ENCODE data around the gene BPNT1. TPM values are rescaled to one million over a fixed set of nuclear protein-coding genes. Genes with fewer than 3 reads are reported as not detected.

Gene BPNT1
- total RNA-seq, 1 donor from 2014 or later, result 22.8 TPM

DNA sequence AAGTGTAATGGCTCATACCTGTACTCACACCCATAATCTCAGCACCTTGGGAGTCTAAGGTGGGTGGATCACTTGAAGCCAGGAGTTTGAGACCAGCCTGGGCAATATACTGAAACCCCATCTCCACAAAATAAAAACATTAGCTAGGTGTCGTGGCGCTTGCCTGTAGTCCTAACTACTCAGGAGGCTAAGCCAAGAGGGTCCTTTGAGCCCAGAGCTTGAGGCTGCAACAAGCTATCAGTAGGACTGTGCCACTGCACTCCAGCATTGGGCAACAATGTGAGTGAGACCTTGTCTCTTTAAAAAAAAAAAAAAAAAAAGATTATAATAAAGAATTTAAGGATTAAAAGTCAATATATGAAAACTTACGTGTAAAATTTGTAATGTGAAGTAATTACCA is 11.7 kb downstream of the BPNT1 start:
- no peaks in the 10 kb centered on the region for H3K27me3 Mint-ChIP-seq
- intact Hi-C loops (cut with micrococcal nuclease), result no loop called here
- ChIA-PET CTCF (interaction anchor here (1.0 kb wide), 1 partner anchor 24 kb away, joined by 3 read pairs; no protein-coding TSS in a partner anchor), POLR2A (no interaction called here)
- peaks cover 3% of the 10 kb centered on the region for H3K4me1 Mint-ChIP-seq
- H3K9me3 Mint-ChIP-seq, result no peaks in the 10 kb centered on the region
- ATAC-seq (ENCODE audit: low read depth) (no peak), DNase-seq (no peak)
- H3K36me3 Mint-ChIP-seq (ENCODE audit: low read depth), result peaks cover 48% of the 10 kb centered on the region
- no peak overlapping the region for H3K4me3 Mint-ChIP-seq
- no peak overlapping the region for H3K27ac Mint-ChIP-seq
- TF ChIP-seq CTCF (IDR thresholded peaks at IDR 0.05), result no peak

DNA sequence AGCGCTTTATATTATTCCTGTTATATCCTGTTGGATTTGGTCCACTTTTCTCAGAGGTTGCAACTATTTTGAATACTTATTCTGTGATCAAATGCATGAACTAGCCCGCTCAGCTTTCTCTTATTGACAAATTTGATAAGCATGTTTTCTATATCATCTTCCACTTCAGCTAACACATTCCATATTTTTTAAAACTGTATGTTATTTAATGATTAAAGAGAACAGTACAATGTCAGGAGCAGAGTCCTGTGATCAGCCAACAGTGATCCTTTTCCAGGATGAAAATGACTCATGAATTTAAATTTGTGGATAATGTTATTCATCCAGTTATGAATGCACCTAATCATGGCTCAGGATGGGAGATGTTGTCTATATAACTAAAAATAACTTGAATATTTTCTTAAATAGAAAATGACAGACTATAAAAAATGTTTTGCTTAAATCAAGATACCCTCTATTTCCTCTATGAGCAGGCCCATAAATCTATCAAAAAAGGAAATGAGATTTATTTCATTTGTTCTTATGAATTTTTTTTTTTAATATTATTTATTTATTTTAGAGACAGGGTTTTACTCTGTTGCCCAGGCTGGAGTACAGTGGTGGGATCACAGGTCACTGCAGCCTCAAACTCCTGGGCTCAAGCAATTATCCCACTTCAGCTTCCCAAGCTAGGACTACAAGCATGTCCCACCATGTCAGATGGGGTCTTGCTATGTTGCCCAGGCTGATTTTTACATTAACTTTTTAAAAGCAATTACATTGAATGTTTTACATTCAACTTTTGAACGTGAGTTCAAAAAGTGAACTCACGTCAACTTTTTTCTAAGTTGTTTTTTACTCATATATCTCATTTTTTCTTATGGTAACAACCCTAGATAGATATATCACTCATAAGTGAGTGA is 12.5 kb downstream of the BPNT1 start:
- DNase-seq (no peak), ATAC-seq (ENCODE audit: low read depth) (no peak)
- ChIA-PET CTCF (interaction anchor here (1.0 kb wide), 1 partner anchor 24 kb away, joined by 3 read pairs; no protein-coding TSS in a partner anchor), POLR2A (no interaction called here)
- H3K27ac Mint-ChIP-seq, result no peak overlapping the region
- intact Hi-C loops (cut with micrococcal nuclease), result no loop called here
- peaks cover 3% of the 10 kb centered on the region for H3K4me1 Mint-ChIP-seq
- no peaks in the 10 kb centered on the region for H3K27me3 Mint-ChIP-seq
- no peak overlapping the region for H3K4me3 Mint-ChIP-seq
- no peaks in the 10 kb centered on the region for H3K9me3 Mint-ChIP-seq
- TF ChIP-seq CTCF (IDR thresholded peaks at IDR 0.05), result no peak
- H3K36me3 Mint-ChIP-seq (ENCODE audit: low read depth), result peaks cover 52% of the 10 kb centered on the region

DNA sequence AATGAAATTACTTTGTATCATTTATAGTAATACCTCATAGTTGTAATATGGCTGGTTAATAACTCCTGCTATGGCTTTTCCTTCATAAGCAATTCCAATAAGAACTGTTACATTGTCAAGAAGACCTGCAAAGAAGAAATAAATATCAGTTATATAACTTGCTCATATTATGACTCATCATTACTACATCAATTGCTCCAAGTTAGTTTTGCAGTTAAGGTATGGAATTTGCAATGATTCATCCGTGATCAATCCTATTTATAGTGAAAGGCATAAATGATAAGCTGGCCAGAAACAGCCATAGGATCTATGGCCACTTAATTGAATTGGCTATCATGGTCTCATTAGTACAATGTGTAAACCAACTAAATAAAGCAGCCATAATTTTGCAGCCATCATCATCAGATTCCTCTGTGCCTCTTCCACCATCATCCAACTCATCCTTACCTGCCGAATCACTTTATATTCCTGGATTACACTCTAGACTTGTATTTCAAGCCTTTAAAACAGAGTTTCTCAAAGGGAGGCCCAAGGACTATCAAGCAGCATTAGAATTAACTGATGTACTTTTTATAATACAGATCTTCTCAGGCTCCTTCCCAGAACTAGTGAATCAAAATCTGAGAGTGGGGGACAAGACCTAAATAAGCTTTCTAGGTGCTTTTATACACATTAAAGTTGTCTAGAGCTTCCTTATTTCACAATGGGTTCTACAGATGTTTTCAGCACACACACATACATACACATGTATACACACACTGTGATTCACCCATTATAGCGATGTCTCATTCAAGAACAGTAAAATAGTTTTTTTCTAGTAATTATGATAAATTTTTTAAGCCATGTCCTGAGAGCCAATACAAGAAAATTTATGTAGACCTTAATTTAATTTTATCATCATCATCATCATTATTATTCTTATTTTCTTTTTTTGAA is 22.1 kb downstream of the BPNT1 start:
- ATAC-seq (ENCODE audit: low read depth), result no peak
- Mint-ChIP-seq H3K9me3 (peaks cover 3% of the 10 kb centered on the region), H3K27me3 (no peaks in the 10 kb centered on the region), H3K27ac (no peak overlapping the region), H3K36me3 (ENCODE audit: low read depth) (peaks cover 62% of the 10 kb centered on the region), H3K4me1 (no peaks in the 10 kb centered on the region), H3K4me3 (no peak overlapping the region)
- no peak for TF ChIP-seq CTCF (IDR thresholded peaks at IDR 0.05)
- POLR2A ChIA-PET, result no interaction called here
- no peak for DNase-seq
- intact Hi-C loops (cut with micrococcal nuclease), result loop anchor here (1.0 kb wide), 1 partner anchor 16 kb away; no protein-coding TSS in a partner anchor
- CTCF ChIA-PET, result interaction anchor here (0.9 kb wide), 1 partner anchor 45 kb away, joined by 3 read pairs; no protein-coding TSS in a partner anchor

GRCh38 chr1:220062629-220063028 is 27.0 kb downstream of the BPNT1 start:
- ChIA-PET CTCF (no interaction called here), POLR2A (no interaction called here)
- Mint-ChIP-seq H3K9me3 (peaks cover 4% of the 10 kb centered on the region), H3K4me3 (no peak overlapping the region), H3K27me3 (no peaks in the 10 kb centered on the region), H3K27ac (no peak overlapping the region), H3K4me1 (no peaks in the 10 kb centered on the region), H3K36me3 (ENCODE audit: low read depth) (peaks cover 67% of the 10 kb centered on the region)
- TF ChIP-seq CTCF (IDR thresholded peaks at IDR 0.05), result no peak
- intact Hi-C loops (cut with micrococcal nuclease), result no loop called here
- DNase-seq (no peak), ATAC-seq (ENCODE audit: low read depth) (no peak)

GRCh38 chr1:220060876-220061275 is 28.7 kb downstream of the BPNT1 start:
- no peak for DNase-seq
- Mint-ChIP-seq H3K36me3 (ENCODE audit: low read depth) (peaks cover 65% of the 10 kb centered on the region), H3K4me1 (no peaks in the 10 kb centered on the region), H3K27me3 (no peaks in the 10 kb centered on the region), H3K4me3 (no peak overlapping the region), H3K27ac (no peak overlapping the region), H3K9me3 (peaks cover 4% of the 10 kb centered on the region)
- intact Hi-C loops (cut with micrococcal nuclease), result no loop called here
- no peak for TF ChIP-seq CTCF (IDR thresholded peaks at IDR 0.05)
- ChIA-PET CTCF (no interaction called here), POLR2A (no interaction called here)
- no peak for ATAC-seq (ENCODE audit: low read depth)
